H1 (cell line): ENCODE results near the gene TGIF1. TPM values are rescaled to one million over a fixed set of nuclear protein-coding genes. Genes with fewer than 3 reads are reported as not detected.

Source experiments
- CTCF ChIA-PET: fragments of 300-600 bp; sonication (Branson Sonifier 250); formaldehyde crosslinking; loops from one replicate; lab custom pipeline; 2021; ENCODE audit not compliant: partially characterized antibody; lab: Charles Lee
- POLR2A ChIA-PET: fragments of 300-600 bp; sonication (Branson Sonifier 250); formaldehyde crosslinking; loops from one replicate; lab custom pipeline; 2021; ENCODE audit warnings: inconsistent platforms; ENCODE audit not compliant: partially characterized antibody; lab: Charles Lee
- DNase-seq, 2 experiments: peaks; one replicate each; pipeline versions ENCODE4 v3.0.0 to v3.0.0-alpha.2; 2010 to 2022; ENCODE audit warnings: low spot score in 2 of 2, low read depth in 1 of 2, mixed read lengths in 1 of 2
- FAIRE-seq: peaks from 2 replicates; lab custom pipeline; 2011; peaks lifted over from hg19 to GRCh38; lab: Jason Lieb, UNC
- H2AFZ ChIP-seq: 2 replicates; pipeline ENCODE4 v1.8.1; 2012; ENCODE audit warnings: low read length, inconsistent platforms
- H2AK5ac ChIP-seq: 2 replicates; pipeline ENCODE4 v1.6.1; 2013; ENCODE audit warnings: low read depth, low read length
- H2BK120ac ChIP-seq: replicated peaks from 2 replicates; pipeline ENCODE3; 2013; ENCODE audit warnings: low read depth, low read length, inconsistent platforms
- H2BK12ac ChIP-seq: 2 replicates; pipeline ENCODE4 v1.6.1; 2013; ENCODE audit warnings: low read depth, low read length
- H2BK15ac ChIP-seq: 2 replicates; pipeline ENCODE4 v1.6.1; 2013; ENCODE audit warnings: low read length
- H2BK20ac ChIP-seq: 2 replicates; pipeline ENCODE4 v1.6.1; 2013; ENCODE audit warnings: low read length
- H2BK5ac ChIP-seq: 2 replicates; pipeline ENCODE4 v1.6.1; 2013; ENCODE audit warnings: low read depth, low read length
- H3K14ac ChIP-seq: 2 replicates; pipeline ENCODE4 v1.6.1; 2013; ENCODE audit warnings: inconsistent platforms; ENCODE audit not compliant: insufficient read length
- H3K18ac ChIP-seq: 2 replicates; pipeline ENCODE4 v1.6.1; 2013; ENCODE audit warnings: low read length; ENCODE audit errors: extremely low read depth
- H3K23ac ChIP-seq: 2 replicates; pipeline ENCODE4 v1.6.1; 2013; ENCODE audit warnings: inconsistent platforms; ENCODE audit not compliant: insufficient read length
- H3K23me2 ChIP-seq: 2 replicates; pipeline ENCODE4 v1.6.1; 2013; ENCODE audit warnings: low read depth, low read length
- H3K27ac ChIP-seq: 2 replicates; pipeline ENCODE4 v1.6.1; 2011; ENCODE audit warnings: low read depth, low read length, inconsistent platforms
- H3K27me3 ChIP-seq, 4 experiments: replicated peaks in 1 of 4; 1 replicate in 1 of 4; 2 replicates in 3 of 4; pipeline versions ENCODE4 v1.6.1 to v1.8.1; 2011 to 2013; ENCODE audit warnings: low read length in 3 of 4, mild to moderate bottlenecking in 3 of 4, inconsistent platforms in 2 of 4, mixed read lengths in 2 of 4, moderate library complexity in 1 of 4; ENCODE audit not compliant: control insufficient read depth in 3 of 4, insufficient read depth in 3 of 4; ENCODE audit errors: extremely low read depth in 1 of 4
- H3K36me3 ChIP-seq, 4 experiments: 2 replicates each; pipeline versions ENCODE4 v1.6.1 to v1.8.1; 2011 to 2013; ENCODE audit warnings: mild to moderate bottlenecking in 4 of 4, low read length in 3 of 4, moderate library complexity in 2 of 4, control low read depth in 1 of 4, inconsistent platforms in 1 of 4; ENCODE audit not compliant: insufficient read depth in 4 of 4, control insufficient read depth in 2 of 4
- H3K4ac ChIP-seq: replicated peaks from 2 replicates; pipeline ENCODE3; 2013; ENCODE audit warnings: low read length, low read depth, mixed read lengths, inconsistent platforms; ENCODE audit not compliant: insufficient read length
- H3K4me1 ChIP-seq, 4 experiments: replicated peaks in 1 of 4; 1 replicate in 1 of 4; 2 replicates in 3 of 4; pipeline versions ENCODE4 v1.6.1 to v1.8.1; 2011 to 2013; ENCODE audit warnings: low read length in 3 of 4, inconsistent platforms in 2 of 4, mixed read lengths in 1 of 4; ENCODE audit not compliant: insufficient read depth in 4 of 4, control insufficient read depth in 3 of 4
- H3K4me2 ChIP-seq, 2 experiments: 2 replicates each; pipeline versions ENCODE4 v1.6.1 to v1.8.1; 2011 to 2013; ENCODE audit warnings: low read depth in 2 of 2, low read length in 2 of 2, control low read depth in 1 of 2, inconsistent platforms in 1 of 2, mild to moderate bottlenecking in 1 of 2; ENCODE audit not compliant: insufficient read depth in 1 of 2
- H3K4me3 ChIP-seq, 4 experiments: fragments of 200-600, 300-600 bp in 1 of 4; sonication (generic), shearing (Covaris generic), sonication (Bioruptor Twin) in 1 of 4; 2 replicates each; pipeline versions ENCODE4 v1.5.1 to v1.8.1; 2011 to 2016; ENCODE audit warnings: low read length in 4 of 4, low read depth in 3 of 4, control low read depth in 2 of 4, inconsistent platforms in 2 of 4, mild to moderate bottlenecking in 2 of 4, mixed read lengths in 1 of 4, moderate library complexity in 1 of 4; ENCODE audit not compliant: insufficient read depth in 2 of 4; ENCODE audit errors: extremely low read depth in 1 of 4
- H3K56ac ChIP-seq: replicated peaks from 2 replicates; pipeline ENCODE3; 2013; ENCODE audit warnings: low read depth, mild to moderate bottlenecking, mixed read lengths, low read length, inconsistent platforms; ENCODE audit not compliant: insufficient read length
- H3K79me1 ChIP-seq: 2 replicates; pipeline ENCODE4 v1.6.1; 2013; ENCODE audit warnings: low read depth, low read length, control low read depth
- H3K79me2 ChIP-seq, 2 experiments: 2 replicates each; pipeline versions ENCODE4 v1.6.1 to v1.8.1; 2012 to 2013; ENCODE audit warnings: low read length in 2 of 2, mild to moderate bottlenecking in 2 of 2, inconsistent platforms in 1 of 2; ENCODE audit not compliant: insufficient read depth in 2 of 2, control insufficient read depth in 1 of 2
- H3K9ac ChIP-seq, 4 experiments: replicated peaks in 1 of 4; 1 replicate in 1 of 4; 2 replicates in 3 of 4; pipeline versions ENCODE4 v1.6.1 to v1.8.1; 2011 to 2013; ENCODE audit warnings: low read depth in 3 of 4, low read length in 3 of 4, control low read depth in 2 of 4, mild to moderate bottlenecking in 2 of 4, moderate library complexity in 2 of 4, inconsistent platforms in 1 of 4; ENCODE audit errors: extremely low read depth in 1 of 4
- H3K9me3 ChIP-seq, 2 experiments: 2 replicates each; pipeline versions ENCODE4 v1.6.1 to v1.8.1; 2012 to 2013; ENCODE audit warnings: mild to moderate bottlenecking in 2 of 2, moderate library complexity in 2 of 2, control low read depth in 1 of 2, inconsistent platforms in 1 of 2, low read depth in 1 of 2, low read length in 1 of 2, mixed read lengths in 1 of 2; ENCODE audit not compliant: insufficient read depth in 2 of 2
- H4K20me1 ChIP-seq, 2 experiments: replicated peaks in 1 of 2; 2 replicates each; pipeline versions ENCODE3 to v1.8.1; 2011 to 2013; ENCODE audit warnings: inconsistent platforms in 2 of 2, low read length in 2 of 2, mild to moderate bottlenecking in 1 of 2; ENCODE audit not compliant: insufficient read depth in 2 of 2, control insufficient read depth in 1 of 2
- H4K5ac ChIP-seq: 2 replicates; pipeline ENCODE4 v1.6.1; 2013; ENCODE audit warnings: low read length, low read depth, mixed read lengths, inconsistent platforms; ENCODE audit not compliant: insufficient read length
- H4K8ac ChIP-seq: 2 replicates; pipeline ENCODE4 v1.8.0; 2013; ENCODE audit warnings: mild to moderate bottlenecking, moderate library complexity, low read length, inconsistent platforms; ENCODE audit not compliant: insufficient read depth; ENCODE audit errors: extremely low read depth
- H4K91ac ChIP-seq: replicated peaks from 2 replicates; pipeline ENCODE3; 2013; ENCODE audit warnings: low read length, mixed read lengths, inconsistent platforms; ENCODE audit not compliant: insufficient read length
- ASH2L ChIP-seq: fragments of 200-600, 300-600 bp; sonication (generic); IDR thresholded peaks from one replicate; pipeline ENCODE4 v1.7.1; 2017; ENCODE audit warnings: low read length
- BACH1 ChIP-seq: IDR thresholded peaks from 2 replicates; pipeline ENCODE4 v1.6.1; 2012; ENCODE audit warnings: low read length, improper control_type of control experiment
- CTBP2 ChIP-seq: IDR thresholded peaks from 2 replicates; pipeline ENCODE4 v1.7.0; 2011; ENCODE audit warnings: borderline replicate concordance, mild to moderate bottlenecking, moderate library complexity, mixed read lengths, low read length; ENCODE audit not compliant: insufficient read depth, insufficient read length
- HDAC2 ChIP-seq, 2 experiments: fragments of 300-600 bp in 1 of 2; sonication (generic) in 1 of 2; IDR thresholded peaks; 2 replicates each; pipeline ENCODE4 v1.6.1; 2011 to 2012; ENCODE audit warnings: low read depth in 2 of 2, low read length in 2 of 2, mild to moderate bottlenecking in 2 of 2, moderate library complexity in 2 of 2, borderline replicate concordance in 1 of 2, inconsistent platforms in 1 of 2
- JUN ChIP-seq: IDR thresholded peaks from 2 replicates; pipeline ENCODE4 v1.6.1; 2011; ENCODE audit warnings: low read depth, mild to moderate bottlenecking, improper control_type of control experiment, low read length
- SAP30 ChIP-seq: fragments of 300-600 bp; sonication (generic); IDR thresholded peaks from 2 replicates; pipeline ENCODE4 v1.7.1; 2012; ENCODE audit warnings: low read length, moderate library complexity, mild to moderate bottlenecking, inconsistent platforms; ENCODE audit not compliant: insufficient read depth, insufficient replicate concordance
- SIN3A ChIP-seq, 2 experiments: IDR thresholded peaks in 1 of 2; conservative IDR thresholded peaks in 1 of 2; 2 replicates each; pipeline ENCODE4 v1.6.1; 2011 to 2012; ENCODE audit warnings: low read length in 2 of 2, improper control_type of control experiment in 1 of 2, low read depth in 1 of 2, mild to moderate bottlenecking in 1 of 2
- TAF7 ChIP-seq: optimal IDR thresholded peaks from 2 replicates; pipeline ENCODE3; 2011; ENCODE audit warnings: low read depth, mild to moderate bottlenecking, inconsistent platforms, low read length, moderate library complexity, borderline replicate concordance
- WGBS, 2 experiments: shearing (Covaris generic) in 1 of 2; methylation state at CpG; one replicate each; pipeline versions ENCODE4 v1.1.6 to v1.1.7; 2013 to 2015; ENCODE audit warnings: low lambda C conversion rate in 2 of 2, mixed read lengths in 2 of 2, inconsistent platforms in 1 of 2, low coverage in 1 of 2, missing lambda C conversion rate in 1 of 2; ENCODE audit not compliant: insufficient replicate concordance in 2 of 2, insufficient coverage in 1 of 2, insufficient read length in 1 of 2; ENCODE audit errors: extremely low coverage in 1 of 2, missing lambda C conversion rate in 1 of 2; 5-methylcytosine and 5-hydroxymethylcytosine counted together
- polyA plus RNA-seq, 7 experiments: library from polyadenylated mRNA; depleted of rRNA in 3 of 7; stranded (reverse) in 5 of 7; unstranded in 2 of 7; fragments of >200 nt in 5 of 7; fragments of 200-250 nt in 2 of 7; gene quantifications; 1 replicate in 5 of 7; 2 replicates in 1 of 7; 4 replicates in 1 of 7; pipeline versions ENCODE4 v1.2.1 to v1.2.3, GENCODE V29; 2011 to 2013; ENCODE audit warnings: missing spikeins in 2 of 7, mixed read lengths in 2 of 7
- total RNA-seq: library from RNA; stranded (reverse); fragmentation: NEBNext Ultra II Directional; extraction: Animal tissue kit (Norgen Biotek cat#: 25700); gene quantifications from 2 replicates; pipeline ENCODE4 v1.2.1, GENCODE V29; 2021
- TF ChIP-seq, protein P1 (sequence below): IDR thresholded peaks from 2 replicates; pipeline ENCODE4 v1.6.1; 2012; ENCODE audit warnings: inconsistent platforms

TGIF1 gene
- total and polyA plus RNA-seq, 2 of the 8 experiments (the other 6 are each of a cell fraction or from before 2014, with no cell fraction given) = 256 to 262 TPM

DNA sequence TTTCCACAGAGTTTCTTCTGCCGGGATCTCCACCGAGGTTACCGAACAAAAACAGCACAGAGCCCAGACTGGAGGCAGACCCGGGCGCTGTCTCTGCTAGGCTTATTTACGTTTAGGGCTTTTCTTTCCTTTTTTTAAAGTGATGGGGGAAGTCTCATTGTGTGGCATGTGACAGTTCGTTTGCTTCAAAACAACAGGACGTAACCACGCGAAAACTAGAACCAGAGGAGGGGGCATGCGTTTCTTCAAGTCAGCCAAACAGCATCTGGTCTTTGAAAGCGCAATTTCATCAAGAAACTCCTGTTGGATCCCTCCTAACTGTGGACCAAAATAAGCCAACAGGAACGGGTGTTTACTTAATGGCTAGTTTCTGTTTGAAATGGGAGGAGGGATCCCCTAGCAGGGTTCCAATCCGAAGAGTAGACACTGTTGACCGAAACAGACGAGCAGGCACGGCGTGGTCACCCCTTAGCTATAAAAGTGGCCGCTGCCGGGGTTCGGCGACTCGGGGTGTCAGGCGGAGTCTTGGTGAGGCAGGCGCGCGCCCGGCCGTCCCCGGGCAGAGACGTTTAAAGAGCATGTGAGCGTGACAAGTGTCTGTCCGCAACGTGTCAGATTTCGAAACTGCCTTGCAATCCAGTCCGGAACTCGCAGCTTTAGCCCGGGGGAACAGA lies 997 bp upstream of the TGIF1 start:
- Histone ChIP-seq H3K4ac (no peak overlapping the region), H3K18ac (no peak overlapping the region; the same call in 1 of the 2 replicates), H4K20me1 (peaks cover 2 to 4% of the 10 kb centered on the region in 2 experiments), H4K5ac (no peak overlapping the region), H2BK15ac (no peak overlapping the region), H3K9me3 (no peaks in the 10 kb centered on the region), H4K91ac (no peak overlapping the region), H3K27me3 (no peaks in the 10 kb centered on the region), H3K27ac (no peak overlapping the region), H2AK5ac (no peak overlapping the region), H2BK20ac (no peak overlapping the region), H4K8ac (no peak overlapping the region; the same call in 1 of the 2 replicates), H3K9ac (peak overlapping the region in 2 of 4 experiments; percentile 24 to 41; a peak in 3 of 7 replicates), H3K14ac (no peak overlapping the region), H3K4me3 (peak overlapping the region; percentile 73 to 99 (median 87)), H3K56ac (peak overlapping the region; percentile 34), H3K79me2 (peaks cover 33 to 56% of the 10 kb centered on the region in 2 experiments), H3K23ac (no peak overlapping the region), H2BK12ac (no peak overlapping the region), H2BK120ac (no peak overlapping the region), H2AFZ (no peak overlapping the region), H3K4me1 (peaks cover 6 to 16% (median 11%) of the 10 kb centered on the region in 4 experiments), H3K79me1 (no peaks in the 10 kb centered on the region), H3K4me2 (peak overlapping the region; percentile 95), H3K23me2 (peaks cover 21% of the 10 kb centered on the region), H2BK5ac (no peak overlapping the region), H3K36me3 (peaks cover 0 to 16% (median 2%) of the 10 kb centered on the region in 4 experiments; a peak in 2 of 8 replicates)
- peak; percentile 42 for TF ChIP-seq CTBP2
- TF ChIP-seq SAP30 = peak; percentile 80
- peak; percentile 37 for TF ChIP-seq TAF7
- TF ChIP-seq BACH1 = no peak
- no peak for TF ChIP-seq ASH2L
- TF ChIP-seq, protein P1, sequence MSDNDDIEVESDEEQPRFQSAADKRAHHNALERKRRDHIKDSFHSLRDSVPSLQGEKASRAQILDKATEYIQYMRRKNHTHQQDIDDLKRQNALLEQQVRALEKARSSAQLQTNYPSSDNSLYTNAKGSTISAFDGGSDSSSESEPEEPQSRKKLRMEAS = peak; percentile 36; the same call in 1 of the 2 replicates
- peak in 1 of 2 experiments; percentile 62; a peak in 1 of 4 replicates for TF ChIP-seq HDAC2 (IDR thresholded peaks at IDR 0.05; ENCODE audit: borderline replicate concordance in 1 of 2, low read depth in 2 of 2, low read length in 2 of 2)
- no peak for TF ChIP-seq JUN
- TF ChIP-seq SIN3A (conservative IDR thresholded peaks at IDR 0.05 in 1 of 2, IDR thresholded peaks at IDR 0.05 in 1 of 2; ENCODE audit: low read depth in 1 of 2, low read length in 2 of 2) = peak; percentile 79 to 82; a peak in 3 of 4 replicates
- 1% methylated on average over 38 of the region's 38 CpGs; no CpG with 5 or more reads in 1 of the 2 experiments for WGBS, 2 experiments
- no peak for FAIRE-seq
- ChIA-PET POLR2A (interaction anchor here (0.6 to 3.2 kb wide), 9 partner anchors 10 to 159 kb away, joined by 3 to 15 read pairs (median 7); no protein-coding TSS in a partner anchor), CTCF (interaction anchor here (1.0 to 4.3 kb wide), 3 partner anchors 10 to 147 kb away, joined by 3 to 28 read pairs (median 5); no protein-coding TSS in a partner anchor)
- peak in 1 of 2 experiments; percentile 70 for DNase-seq
